ENCODE measurements around the gene LEFTY1. TPM values are rescaled to one million over a fixed set of nuclear protein-coding genes. Genes with fewer than 3 reads are reported as not detected.

LEFTY1 gene
- total and polyA plus RNA-seq, 2 donors (not counting 3 experiments of a cell fraction or from before 2014, with no cell fraction given), result not detected

DNA sequence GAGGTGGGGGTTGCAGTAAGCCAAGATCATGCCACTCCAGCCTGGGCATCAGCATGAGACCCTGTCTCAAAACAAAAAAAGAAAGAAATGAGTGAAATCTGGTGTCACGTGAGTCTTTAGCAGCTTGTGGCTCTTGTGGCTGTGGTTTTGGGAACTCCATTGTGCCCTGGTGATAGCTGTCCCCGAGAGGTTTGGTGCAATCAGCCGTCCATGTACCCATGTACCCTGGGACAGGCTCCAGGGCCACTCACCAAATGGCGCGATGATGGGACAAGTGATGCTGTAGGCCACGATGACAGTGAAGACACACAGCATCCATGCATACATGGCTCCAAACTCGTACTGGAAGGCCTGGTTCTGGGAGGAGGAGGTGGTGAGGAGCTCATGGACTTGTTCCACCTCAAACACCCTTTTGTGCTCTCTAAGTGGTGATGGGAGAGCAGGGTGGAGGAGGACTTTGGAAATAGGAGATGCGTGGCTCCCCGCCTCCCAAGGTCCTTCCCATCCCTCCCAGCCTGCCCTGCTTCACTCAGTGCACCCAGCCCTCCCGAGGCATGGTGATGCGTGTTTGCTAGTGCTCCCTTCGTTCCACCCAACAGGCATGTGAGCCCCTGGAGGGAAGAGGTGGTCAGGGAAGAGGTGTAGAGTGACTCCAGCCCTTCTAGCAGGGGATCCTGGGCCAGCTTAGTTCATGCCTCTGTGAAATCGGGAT, 36.4 kb downstream of the LEFTY1 start:
- TF ChIP-seq POLR2A (IDR thresholded peaks at IDR 0.05; ENCODE audit: low read depth, low read length) (no peak), GATA2 (IDR thresholded peaks at IDR 0.05; ENCODE audit: insufficient read depth, insufficient read length, low read depth, low read length) (no peak)
- TF ChIP-seq, protein P1, sequence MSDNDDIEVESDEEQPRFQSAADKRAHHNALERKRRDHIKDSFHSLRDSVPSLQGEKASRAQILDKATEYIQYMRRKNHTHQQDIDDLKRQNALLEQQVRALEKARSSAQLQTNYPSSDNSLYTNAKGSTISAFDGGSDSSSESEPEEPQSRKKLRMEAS (IDR thresholded peaks at IDR 0.05; ENCODE audit: insufficient read depth, insufficient read length), result no peak
- TF ChIP-seq, protein P2, sequence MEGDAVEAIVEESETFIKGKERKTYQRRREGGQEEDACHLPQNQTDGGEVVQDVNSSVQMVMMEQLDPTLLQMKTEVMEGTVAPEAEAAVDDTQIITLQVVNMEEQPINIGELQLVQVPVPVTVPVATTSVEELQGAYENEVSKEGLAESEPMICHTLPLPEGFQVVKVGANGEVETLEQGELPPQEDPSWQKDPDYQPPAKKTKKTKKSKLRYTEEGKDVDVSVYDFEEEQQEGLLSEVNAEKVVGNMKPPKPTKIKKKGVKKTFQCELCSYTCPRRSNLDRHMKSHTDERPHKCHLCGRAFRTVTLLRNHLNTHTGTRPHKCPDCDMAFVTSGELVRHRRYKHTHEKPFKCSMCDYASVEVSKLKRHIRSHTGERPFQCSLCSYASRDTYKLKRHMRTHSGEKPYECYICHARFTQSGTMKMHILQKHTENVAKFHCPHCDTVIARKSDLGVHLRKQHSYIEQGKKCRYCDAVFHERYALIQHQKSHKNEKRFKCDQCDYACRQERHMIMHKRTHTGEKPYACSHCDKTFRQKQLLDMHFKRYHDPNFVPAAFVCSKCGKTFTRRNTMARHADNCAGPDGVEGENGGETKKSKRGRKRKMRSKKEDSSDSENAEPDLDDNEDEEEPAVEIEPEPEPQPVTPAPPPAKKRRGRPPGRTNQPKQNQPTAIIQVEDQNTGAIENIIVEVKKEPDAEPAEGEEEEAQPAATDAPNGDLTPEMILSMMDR (IDR thresholded peaks at IDR 0.05; ENCODE audit: extremely low read depth in 1 of 2, insufficient read depth in 1 of 2, low read depth in 1 of 2, low read length in 2 of 2), result no peak
- intact Hi-C loops (cut with micrococcal nuclease) (no loop called here), dilution Hi-C loops (cut with MboI; ENCODE audit: extremely low pct_ligation_motif_present, low sequenced_read_pairs) (no loop called here)
- FAIRE-seq (no peak), DNase-seq (ENCODE audit: low read depth, low spot score) (no peak)
- Histone ChIP-seq H3K4me3 (replicated peaks in 1 of 3; ENCODE audit: insufficient read depth in 1 of 3, low read depth in 1 of 3, low read length in 3 of 3) (no peak overlapping the region), H3K79me2 (ENCODE audit: control insufficient read depth, insufficient read depth, low read length) (no peaks in the 10 kb centered on the region), H3K4me1 (ENCODE audit: control insufficient read depth, extremely low read depth, insufficient read depth, low read length) (no peaks in the 10 kb centered on the region), H3K9ac (replicated peaks; ENCODE audit: extremely low read depth, insufficient read depth, low read length) (no peak overlapping the region), H3K27me3 (ENCODE audit: control insufficient read depth in 2 of 2, insufficient read depth in 2 of 2, low read length in 2 of 2) (no peaks in the 10 kb centered on the region), H3K36me3 (ENCODE audit: control insufficient read depth in 2 of 2, extremely low read depth in 1 of 2, insufficient read depth in 2 of 2, low read length in 2 of 2) (no peaks in the 10 kb centered on the region), H3K9me3 (replicated peaks; ENCODE audit: control insufficient read depth, insufficient read depth, low read length) (no peaks in the 10 kb centered on the region), H2AFZ (ENCODE audit: low read depth, low read length) (no peak overlapping the region), H3K9me1 (replicated peaks; ENCODE audit: control insufficient read depth, extremely low read depth, insufficient read depth, low read length) (no peaks in the 10 kb centered on the region), H3K4me2 (ENCODE audit: insufficient read depth, low read length) (no peak overlapping the region), H4K20me1 (replicated peaks; ENCODE audit: control insufficient read depth, extremely low read depth, insufficient read depth, low read length) (no peaks in the 10 kb centered on the region), H3K27ac (ENCODE audit: insufficient read depth, low read depth, low read length) (no peak overlapping the region)
- CTCF ChIA-PET, result interaction anchor here (0.5 to 2.0 kb wide), 4 partner anchors 26 to 378 kb away, joined by 3 to 7 read pairs (median 4); partner anchors contain the start of gene TMEM63A
- POLR2A ChIA-PET, result no interaction called here
- no TSS peak for BruUV-seq (replicated peaks)

DNA sequence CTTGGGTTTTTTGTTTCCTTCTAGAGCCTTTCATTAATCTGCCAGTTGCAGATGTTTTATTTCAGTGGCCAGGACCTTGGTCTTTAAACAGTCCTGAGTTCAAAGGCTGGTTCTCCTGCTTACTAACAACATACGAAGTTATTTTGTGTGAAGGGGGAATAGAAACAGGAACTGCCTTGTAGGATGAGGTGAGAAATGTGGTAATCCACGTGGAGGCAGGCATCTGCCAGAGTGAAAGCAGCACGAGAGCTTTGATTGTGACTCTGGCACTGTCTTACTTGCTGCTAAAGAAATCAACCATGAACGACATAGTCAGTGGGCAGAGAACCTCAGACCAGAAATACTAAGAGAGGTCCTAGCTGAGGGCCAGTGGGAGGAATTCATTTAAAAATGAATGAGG, 37.1 kb downstream of the LEFTY1 start:
- FAIRE-seq (no peak), DNase-seq (ENCODE audit: low read depth, low spot score) (no peak)
- no peaks in the 10 kb centered on the region for H3K9me3 ChIP-seq (replicated peaks; ENCODE audit: control insufficient read depth, insufficient read depth, low read length)
- H4K20me1 ChIP-seq (replicated peaks; ENCODE audit: control insufficient read depth, extremely low read depth, insufficient read depth, low read length), result no peaks in the 10 kb centered on the region
- peaks cover 0 to 2% of the 10 kb centered on the region in 2 experiments for H3K36me3 ChIP-seq (ENCODE audit: control insufficient read depth in 2 of 2, extremely low read depth in 1 of 2, insufficient read depth in 2 of 2, low read length in 2 of 2)
- no peak overlapping the region for H3K27ac ChIP-seq (ENCODE audit: insufficient read depth, low read depth, low read length)
- no peak overlapping the region for H3K4me2 ChIP-seq (ENCODE audit: insufficient read depth, low read length)
- H3K27me3 ChIP-seq (ENCODE audit: control insufficient read depth in 2 of 2, insufficient read depth in 2 of 2, low read length in 2 of 2), result no peaks in the 10 kb centered on the region
- no peak overlapping the region for H2AFZ ChIP-seq (ENCODE audit: low read depth, low read length)
- intact Hi-C loops (cut with micrococcal nuclease), result no loop called here
- ChIA-PET CTCF (interaction anchor here (0.5 to 2.0 kb wide), 4 partner anchors 27 to 377 kb away, joined by 3 to 7 read pairs (median 4); partner anchors contain the start of gene TMEM63A), POLR2A (no interaction called here)
- H3K9me1 ChIP-seq (replicated peaks; ENCODE audit: control insufficient read depth, extremely low read depth, insufficient read depth, low read length), result no peaks in the 10 kb centered on the region
- BruUV-seq (replicated peaks), result no TSS peak
- H3K9ac ChIP-seq (replicated peaks; ENCODE audit: extremely low read depth, insufficient read depth, low read length), result no peak overlapping the region
- TF ChIP-seq MYC (IDR thresholded peaks at IDR 0.05; ENCODE audit: low read depth, low read length) (no peak), JUN (IDR thresholded peaks at IDR 0.05; ENCODE audit: borderline replicate concordance, insufficient read depth, insufficient read length, low read depth) (no peak), FOS (IDR thresholded peaks at IDR 0.05; ENCODE audit: borderline replicate concordance, insufficient read depth, low read length) (no peak), POLR2AphosphoS5 (IDR thresholded peaks at IDR 0.05; ENCODE audit: insufficient read depth, low read depth, low read length) (no peak), GATA2 (IDR thresholded peaks at IDR 0.05; ENCODE audit: insufficient read depth, insufficient read length, low read depth, low read length) (no peak), EZH2 (IDR thresholded peaks at IDR 0.05; ENCODE audit: borderline replicate concordance, low read depth, low read length, severe bottlenecking) (no peak), POLR2A (IDR thresholded peaks at IDR 0.05; ENCODE audit: low read depth, low read length) (no peak)
- TF ChIP-seq, protein P2 (IDR thresholded peaks at IDR 0.05; ENCODE audit: extremely low read depth in 1 of 2, insufficient read depth in 1 of 2, low read depth in 1 of 2, low read length in 2 of 2), result no peak
- TF ChIP-seq, protein P1 (IDR thresholded peaks at IDR 0.05; ENCODE audit: insufficient read depth, insufficient read length), result no peak
- no peaks in the 10 kb centered on the region for H3K79me2 ChIP-seq (ENCODE audit: control insufficient read depth, insufficient read depth, low read length)
- H3K4me1 ChIP-seq (ENCODE audit: control insufficient read depth, extremely low read depth, insufficient read depth, low read length), result no peaks in the 10 kb centered on the region
- dilution Hi-C loops (cut with MboI; ENCODE audit: extremely low pct_ligation_motif_present, low sequenced_read_pairs), result no loop called here
- no peak overlapping the region for H3K4me3 ChIP-seq (replicated peaks in 1 of 3; ENCODE audit: insufficient read depth in 1 of 3, low read depth in 1 of 3, low read length in 3 of 3)
